ENCODE measurements around the gene AIPL1.
A peak's percentile ranks its signal among the peaks of the same experiment; 100 is the strongest.

AIPL1 gene

GRCh38 chr17:6448473-6448872 is 13.6 kb upstream of the AIPL1 start:
- DNase-seq (ENCODE audit: low read depth) = no peak

- no peak for DNase-seq (ENCODE audit: low read depth)
These were observed 11.7 kb upstream of the AIPL1 start for GRCh38 chr17:6446516-6447100.

- no peak for DNase-seq (ENCODE audit: low read depth)
These were observed 9.8 kb upstream of the AIPL1 start for GRCh38 chr17:6444571-6445335.

GRCh38 chr17:6443692-6444570 is 9.0 kb upstream of the AIPL1 start, which contains the start of gene PIMREG:
Gene PIMREG, plus strand, starts transcription at chr17:6444455. Its CDS starts 656 bp downstream, at chr17:6445111.
- peak; percentile 50 for DNase-seq (ENCODE audit: low read depth)

- no peak for DNase-seq (ENCODE audit: low read depth)
These were observed 7.9 kb upstream of the AIPL1 start for GRCh38 chr17:6442775-6443174.

GRCh38 chr17:6439951-6440350 is 5.0 kb upstream of the AIPL1 start:
- DNase-seq (ENCODE audit: low read depth) = no peak

DNA sequence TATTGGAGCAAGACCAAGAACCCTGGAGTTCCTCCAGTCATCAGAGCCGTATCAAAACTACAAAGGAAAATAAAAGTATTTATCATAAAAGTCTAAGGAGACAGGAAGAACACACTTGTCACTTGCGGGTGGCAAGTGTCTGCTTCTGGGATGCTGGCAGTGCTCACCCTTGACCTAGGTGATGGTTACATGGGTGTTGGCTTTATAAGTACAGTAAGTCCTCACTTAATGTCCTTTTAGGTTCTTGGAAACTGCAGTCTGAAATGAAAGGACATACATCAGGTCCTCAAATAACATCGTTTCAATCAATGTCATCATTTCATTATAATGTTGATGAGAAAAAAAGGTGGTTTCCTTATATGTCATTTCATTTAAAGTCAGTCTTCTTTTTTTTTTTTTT is 3.0 kb upstream of the AIPL1 start:
- DNase-seq (ENCODE audit: low read depth) = no peak

- no peak for DNase-seq (ENCODE audit: low read depth)
These were observed 2.5 kb upstream of the AIPL1 start for GRCh38 chr17:6437466-6437865.

DNA sequence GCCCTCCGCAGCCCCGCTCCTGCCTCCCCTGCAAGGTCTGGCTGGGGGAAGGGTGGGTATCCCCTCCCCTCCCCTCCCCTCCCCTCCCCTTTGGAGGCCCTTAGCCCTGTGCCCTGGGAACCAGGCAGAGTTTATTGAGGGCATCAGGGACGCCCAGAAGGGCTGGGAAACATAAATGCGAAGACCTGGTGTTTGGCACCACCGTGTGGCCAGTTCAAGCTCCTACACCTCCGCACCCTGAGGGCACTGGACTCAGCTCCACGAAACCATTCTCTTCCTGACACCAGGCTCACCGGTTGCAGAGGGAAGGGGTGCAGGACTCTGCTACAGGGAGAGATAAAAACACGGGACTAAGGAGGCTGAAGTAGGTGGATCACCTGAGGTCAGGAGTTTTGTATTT is 1.0 kb upstream of the AIPL1 start:
- DNase-seq (ENCODE audit: low read depth) = no peak

GRCh38 chr17:6430769-6431168 is 4.2 kb downstream of the AIPL1 start:
- no peak for DNase-seq (ENCODE audit: low read depth)

DNA sequence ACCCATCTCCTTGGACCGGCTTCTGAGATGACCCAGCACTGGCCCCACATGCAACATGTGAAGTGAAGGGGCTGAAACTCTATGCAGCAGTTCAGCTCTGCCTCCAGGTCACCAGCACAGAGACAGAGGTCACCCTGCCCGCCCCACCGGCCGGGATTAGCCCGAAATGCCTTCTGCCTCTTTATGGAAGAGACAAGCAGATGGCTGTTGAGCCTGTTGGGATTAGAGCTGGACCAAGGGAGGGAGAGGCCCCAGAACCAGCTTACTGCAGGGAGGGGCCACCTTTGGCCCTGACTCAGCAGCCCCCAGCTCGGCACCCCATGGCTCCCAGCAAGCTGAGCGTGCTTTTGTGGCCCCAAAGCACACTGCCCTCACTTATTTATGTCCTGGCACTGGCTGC is 5.7 kb downstream of the AIPL1 start:
- no peak for DNase-seq (ENCODE audit: low read depth)

DNA sequence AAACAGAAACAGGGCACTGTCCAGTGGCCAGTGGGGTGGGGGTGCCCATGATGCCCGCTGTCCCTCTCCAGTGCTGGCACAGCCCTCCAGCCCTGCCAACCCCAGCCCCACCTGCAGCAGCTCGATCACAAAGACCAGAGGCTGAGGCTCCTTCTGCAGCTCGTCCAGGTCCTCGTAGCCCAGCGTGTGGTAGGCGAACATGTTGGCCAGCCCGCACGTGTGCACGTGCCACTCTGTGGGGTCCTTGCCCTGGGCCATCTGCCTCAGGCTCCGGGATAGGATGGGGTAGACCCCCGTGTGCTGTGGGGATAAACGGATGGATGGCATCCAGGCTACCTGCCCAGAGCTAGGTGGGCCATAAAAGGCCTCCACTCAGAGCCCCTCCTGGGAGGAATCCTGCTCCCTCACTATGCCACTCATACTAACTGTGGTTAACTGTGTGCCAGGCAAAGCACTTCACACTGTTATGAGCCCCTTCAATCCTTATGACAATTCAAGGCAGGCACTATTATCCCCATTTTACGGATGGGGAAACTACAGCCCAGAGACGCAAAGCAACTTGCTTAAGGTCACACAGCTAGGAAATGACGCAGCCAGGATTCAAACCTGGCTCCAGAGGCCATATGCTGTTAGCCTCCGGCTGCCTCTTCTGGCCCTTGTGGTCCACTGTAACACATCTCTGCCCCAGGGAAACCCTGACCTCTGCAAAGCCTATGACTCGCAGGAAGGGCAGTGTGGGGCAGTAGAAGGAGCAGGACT is 6.5 kb downstream of the AIPL1 start:
- DNase-seq (ENCODE audit: low read depth) = no peak

GRCh38 chr17:6427279-6427781 is 7.6 kb downstream of the AIPL1 start:
- peak; percentile 22 for DNase-seq (ENCODE audit: low read depth)

- DNase-seq (ENCODE audit: low read depth) = no peak
These were observed 8.4 kb downstream of the AIPL1 start for GRCh38 chr17:6426356-6427101.

DNA sequence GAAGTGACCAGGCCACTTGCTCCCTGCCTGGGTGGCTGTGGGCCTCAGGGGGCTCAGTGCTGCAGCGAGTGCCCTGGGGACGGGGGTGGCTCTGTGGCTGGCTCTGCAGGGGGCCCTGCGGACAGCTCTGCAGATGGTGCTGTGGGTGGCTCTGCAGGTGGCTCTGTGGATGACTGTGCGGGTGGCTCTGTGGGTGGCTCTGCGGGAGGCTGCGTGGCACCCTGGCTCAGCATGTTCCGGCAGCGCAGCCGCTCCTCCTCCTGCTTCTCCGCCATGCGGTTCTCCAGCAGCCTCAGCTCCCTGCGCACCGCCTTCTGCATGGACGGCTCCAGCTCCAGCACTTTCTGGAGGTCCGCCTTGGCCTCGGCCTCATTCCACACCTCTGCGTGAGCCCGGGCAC is 9.5 kb downstream of the AIPL1 start:
- no peak for DNase-seq (ENCODE audit: low read depth)

GRCh38 chr17:6423931-6424330 is 11.0 kb downstream of the AIPL1 start:
- no peak for DNase-seq (ENCODE audit: low read depth)

GRCh38 chr17:6422654-6423241 is 12.2 kb downstream of the AIPL1 start:
- DNase-seq (ENCODE audit: low read depth) = no peak

DNA sequence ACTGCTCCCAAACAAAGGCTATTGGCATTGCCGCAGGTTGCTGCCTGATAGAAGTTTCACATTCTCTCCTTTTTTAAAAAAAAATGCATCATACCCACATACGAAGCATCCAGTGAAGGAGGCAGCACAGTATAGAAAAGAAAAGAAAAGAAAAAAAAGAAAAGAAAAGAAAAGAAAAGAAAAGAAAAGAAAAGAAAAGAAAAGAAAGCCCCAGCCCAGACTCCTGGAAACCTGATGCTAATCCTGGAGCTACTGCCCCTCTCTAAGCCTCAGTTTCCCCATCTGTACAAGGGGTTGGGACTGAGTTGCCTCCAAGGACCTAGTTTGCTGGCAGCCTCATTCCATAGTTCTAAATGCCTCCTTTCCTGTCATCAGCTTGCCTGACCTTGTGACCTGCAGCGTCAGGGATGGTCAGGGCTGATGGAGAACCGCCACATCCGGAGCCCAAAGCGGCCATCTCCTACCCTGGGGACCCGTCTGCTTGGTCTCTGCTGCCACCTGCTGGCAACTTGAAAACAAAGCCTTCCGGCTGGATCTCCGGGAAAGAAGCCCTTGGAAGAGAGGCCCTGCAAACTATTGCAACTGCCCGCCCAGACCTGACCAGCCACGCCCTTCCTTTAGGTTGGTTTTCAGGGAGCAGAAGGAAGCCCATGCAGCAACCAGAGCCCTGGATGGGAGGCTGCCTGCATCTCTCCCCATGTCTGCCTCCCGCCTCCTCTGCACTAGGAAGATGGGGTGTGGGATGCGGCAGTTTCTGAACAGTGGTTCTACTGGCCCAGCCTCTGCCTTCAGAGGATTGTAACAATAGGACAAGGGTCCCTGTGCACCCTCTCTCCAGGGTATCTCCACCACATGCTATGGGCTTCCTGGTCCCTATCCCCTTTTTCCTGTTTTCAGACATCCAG is 13.0 kb downstream of the AIPL1 start:
- no peak for DNase-seq (ENCODE audit: low read depth)

DNA sequence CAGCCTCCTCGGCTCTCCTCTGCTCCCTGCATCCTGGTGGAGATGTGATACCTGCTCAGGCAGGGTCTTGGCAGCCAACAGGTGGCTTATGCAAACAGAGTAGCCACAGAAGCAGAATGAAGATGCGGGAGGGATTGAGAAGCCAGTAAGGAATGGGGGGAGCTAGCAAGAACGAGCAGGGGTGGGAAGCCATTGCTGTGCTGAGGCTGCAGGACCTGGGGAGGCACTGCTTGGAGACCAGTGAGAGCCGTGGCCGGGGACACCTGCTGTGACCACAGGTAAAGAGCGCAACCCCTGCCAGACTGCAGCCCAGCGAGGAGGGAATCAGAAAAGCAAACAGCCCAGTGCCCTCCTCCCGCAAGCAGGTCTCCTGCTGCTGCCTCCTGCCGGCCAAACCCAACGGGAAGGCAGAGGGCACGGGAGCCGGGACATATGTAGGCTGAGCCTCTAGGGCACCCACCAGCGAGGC is 14.7 kb downstream of the AIPL1 start:
- no peak for DNase-seq (ENCODE audit: low read depth)

DNA sequence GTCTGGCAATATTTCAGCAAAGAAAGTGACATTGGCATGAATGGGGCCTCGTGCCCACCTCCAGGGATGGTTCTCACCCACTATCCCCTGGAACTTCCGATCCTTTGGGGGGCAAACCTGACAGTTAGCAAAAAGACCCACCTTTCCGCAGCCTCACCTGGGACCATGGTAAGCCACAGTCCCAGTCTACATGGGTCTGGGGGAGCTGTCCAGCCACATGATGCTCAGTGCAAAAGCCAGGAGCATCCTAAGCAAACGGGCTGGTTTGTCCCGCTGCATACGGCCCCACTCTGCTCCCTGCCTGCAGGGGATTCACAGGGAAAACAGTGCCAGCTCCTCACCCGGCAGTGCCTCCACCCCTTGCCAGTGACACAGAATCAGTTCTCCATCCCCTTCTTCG is 19.3 kb downstream of the AIPL1 start:
- DNase-seq (ENCODE audit: low read depth) = no peak

Measured in non-pigmented ciliary epithelial cell (primary cell).